ENCODE results near the gene GASK1A.

DNA sequence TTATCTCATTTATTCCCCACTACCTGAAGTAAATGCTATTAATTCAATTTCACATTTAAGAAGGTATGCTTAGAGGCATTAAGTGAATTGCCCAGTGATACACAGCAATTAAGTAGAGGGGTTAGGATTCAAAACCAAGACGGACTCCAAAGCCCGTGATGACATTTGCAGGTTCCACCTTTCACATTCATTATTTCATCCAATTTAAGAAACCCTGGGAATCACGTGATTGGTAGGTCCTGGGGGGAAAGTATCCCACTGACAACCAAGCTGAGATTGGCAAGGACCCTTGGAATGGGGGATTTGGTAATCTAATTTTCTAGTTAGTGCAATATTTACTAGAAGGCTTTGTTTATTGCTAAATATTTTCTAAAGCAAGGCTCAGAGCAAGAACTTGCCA lies 124.9 kb downstream of the GASK1A start:
- TF ChIP-seq POLR2A (IDR thresholded peaks at IDR 0.05; ENCODE audit: low read length) (no peak), GATA1 (IDR thresholded peaks at IDR 0.05; ENCODE audit: low read depth, low read length) (no peak)
